Measurements from ENCODE around the gene SUCNR1.

DNA sequence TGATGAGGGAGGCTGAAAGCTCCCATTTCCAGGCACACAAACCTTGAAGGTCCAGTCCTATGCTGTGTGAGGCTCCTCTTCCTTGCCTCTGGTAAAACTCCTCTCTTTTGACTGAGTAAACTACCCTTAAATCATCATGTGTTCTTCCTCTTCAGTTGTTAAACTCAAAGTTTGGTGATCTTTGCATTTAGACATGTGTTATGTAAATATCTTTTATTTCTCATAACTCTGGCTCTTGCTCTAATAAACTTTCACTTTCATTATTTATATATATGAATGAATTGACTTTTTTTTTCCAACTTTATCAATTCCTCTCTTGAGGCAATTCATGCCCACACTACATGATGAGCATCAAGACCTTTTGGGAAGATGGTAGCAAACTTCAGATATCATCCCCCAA, 26.6 kb downstream of the SUCNR1 start:
- TF ChIP-seq, protein P1, sequence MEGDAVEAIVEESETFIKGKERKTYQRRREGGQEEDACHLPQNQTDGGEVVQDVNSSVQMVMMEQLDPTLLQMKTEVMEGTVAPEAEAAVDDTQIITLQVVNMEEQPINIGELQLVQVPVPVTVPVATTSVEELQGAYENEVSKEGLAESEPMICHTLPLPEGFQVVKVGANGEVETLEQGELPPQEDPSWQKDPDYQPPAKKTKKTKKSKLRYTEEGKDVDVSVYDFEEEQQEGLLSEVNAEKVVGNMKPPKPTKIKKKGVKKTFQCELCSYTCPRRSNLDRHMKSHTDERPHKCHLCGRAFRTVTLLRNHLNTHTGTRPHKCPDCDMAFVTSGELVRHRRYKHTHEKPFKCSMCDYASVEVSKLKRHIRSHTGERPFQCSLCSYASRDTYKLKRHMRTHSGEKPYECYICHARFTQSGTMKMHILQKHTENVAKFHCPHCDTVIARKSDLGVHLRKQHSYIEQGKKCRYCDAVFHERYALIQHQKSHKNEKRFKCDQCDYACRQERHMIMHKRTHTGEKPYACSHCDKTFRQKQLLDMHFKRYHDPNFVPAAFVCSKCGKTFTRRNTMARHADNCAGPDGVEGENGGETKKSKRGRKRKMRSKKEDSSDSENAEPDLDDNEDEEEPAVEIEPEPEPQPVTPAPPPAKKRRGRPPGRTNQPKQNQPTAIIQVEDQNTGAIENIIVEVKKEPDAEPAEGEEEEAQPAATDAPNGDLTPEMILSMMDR (IDR thresholded peaks at IDR 0.05): no peak
- no peak for TF ChIP-seq POLR2A (IDR thresholded peaks at IDR 0.05)
